ENCODE data around the gene TSEN54. TPM values are rescaled to one million over a fixed set of nuclear protein-coding genes. Genes with fewer than 3 reads are reported as not detected.

The TSEN54 gene
- total RNA-seq, 1 experiment from 2014 or later, result 87.3 TPM

- Histone ChIP-seq H3K9me3 (ENCODE audit: control insufficient read depth in 1 of 2, insufficient read depth in 1 of 2, low read depth in 1 of 2, low read length in 2 of 2) (no peaks in the 10 kb centered on the region), H3K27me3 (ENCODE audit: insufficient read depth, low read length) (no peaks in the 10 kb centered on the region), H3K9me2 (ENCODE audit: insufficient read depth) (no peaks in the 10 kb centered on the region), H3K4me2 (ENCODE audit: low read length) (no peak overlapping the region), H3K4me3 (replicated peaks in 1 of 2; ENCODE audit: low read depth in 1 of 2, low read length in 2 of 2) (no peak overlapping the region), H3K79me2 (ENCODE audit: insufficient read depth, low read length) (no peaks in the 10 kb centered on the region), H4K20me1 (ENCODE audit: insufficient read depth) (no peaks in the 10 kb centered on the region), H2AFZ (ENCODE audit: low read depth, low read length, poor library complexity, severe bottlenecking) (no peak overlapping the region), H3K36me3 (ENCODE audit: control insufficient read depth in 1 of 2, insufficient read depth in 2 of 2, low read length in 2 of 2) (peaks cover 19 to 25% of the 10 kb centered on the region in 2 experiments; a peak in 3 of 4 replicates), H3K9ac (ENCODE audit: low read length) (no peak overlapping the region), H3K27ac (ENCODE audit: low read depth, low read length) (no peak overlapping the region), H3K4me1 (ENCODE audit: control insufficient read depth in 1 of 2, insufficient read depth in 2 of 2, low read length in 2 of 2) (peaks cover 11 to 12% of the 10 kb centered on the region in 2 experiments; a peak in 3 of 4 replicates)
- DNase-seq (ENCODE audit: low read depth, low spot score) (no peak), ATAC-seq (no peak)
- RAD21 ChIA-PET (ENCODE audit: low non-redundant PET in 1 of 2, low total read pairs in 2 of 2, uncharacterized antibody in 2 of 2, unreplicated experiment in 2 of 2), result no interaction called here
- intact Hi-C loops (cut with micrococcal nuclease), result no loop called here
- CTCF ChIA-PET, result no interaction called here
- POLR2A ChIA-PET, result no interaction called here
- no TSS peak for BruUV-seq (replicated peaks)
- no peak for TF ChIP-seq EZH2phosphoT487 (IDR thresholded peaks at IDR 0.05; ENCODE audit: borderline replicate concordance)
- no peak for TF ChIP-seq SIN3A (IDR thresholded peaks at IDR 0.05; ENCODE audit: low read depth)
- no peak for TF ChIP-seq EZH2 (IDR thresholded peaks at IDR 0.05)
- TF ChIP-seq REST (IDR thresholded peaks at IDR 0.05; ENCODE audit: low read depth), result no peak
- TF ChIP-seq SRF (IDR thresholded peaks at IDR 0.05; ENCODE audit: low read depth), result no peak
- TF ChIP-seq ATF3 (IDR thresholded peaks at IDR 0.05), result no peak
- TF ChIP-seq ZBTB33 (IDR thresholded peaks at IDR 0.05; ENCODE audit: extremely low read depth, insufficient replicate concordance, low read length), result no peak
- no peak for TF ChIP-seq ZNF274 (IDR thresholded peaks at IDR 0.05; ENCODE audit: low read depth, low read length)
- no peak for TF ChIP-seq CEBPB (IDR thresholded peaks at IDR 0.05; ENCODE audit: low read depth)
- TF ChIP-seq CBX3 (IDR thresholded peaks at IDR 0.05; ENCODE audit: low read depth), result no peak
These were observed 46.9 kb downstream of the TSEN54 start for GRCh38 chr17:75563063-75563758.
